Calu3 (cell line): Measurements from ENCODE around the gene CORO6. TPM values are rescaled to one million over a fixed set of nuclear protein-coding genes. Genes with fewer than 3 reads are reported as not detected.

ENCODE experiments used
- BruUV-seq: library from RNA; stranded (reverse); fragments of 400-500 nt; replicated peaks from 2 replicates; lab custom pipeline; 2021; lab: Mats Ljungman, UMichigan
- CTCF ChIA-PET: fragments of 300-600 bp; sonication (Branson Sonifier 250); formaldehyde crosslinking; loops from one replicate; lab custom pipeline; 2022; ENCODE audit warnings: antibody characterized with exemption; lab: Charles Lee
- DNase-seq: peaks from one replicate; pipeline ENCODE4 v3.0.0; 2022
- H3K27ac Mint-ChIP-seq: one replicate; pipeline ENCODE4 v1.8.0; 2022; ENCODE audit warnings: mixed read lengths; ENCODE audit not compliant: unreplicated experiment
- H3K27me3 Mint-ChIP-seq: one replicate; pipeline ENCODE4 v1.8.0; 2022; ENCODE audit warnings: mixed read lengths; ENCODE audit not compliant: unreplicated experiment
- H3K36me3 Mint-ChIP-seq: one replicate; pipeline ENCODE4 v1.8.0; 2022; ENCODE audit warnings: mild to moderate bottlenecking, moderate library complexity, mixed read lengths; ENCODE audit not compliant: insufficient read depth, unreplicated experiment
- H3K4me1 Mint-ChIP-seq: one replicate; pipeline ENCODE4 v1.8.0; 2022; ENCODE audit warnings: mild to moderate bottlenecking, low read depth, mixed read lengths; ENCODE audit not compliant: unreplicated experiment
- H3K4me3 Mint-ChIP-seq: one replicate; pipeline ENCODE4 v1.8.0; 2022; ENCODE audit warnings: mild to moderate bottlenecking, low read depth, moderate library complexity, mixed read lengths; ENCODE audit not compliant: unreplicated experiment
- H3K9me3 Mint-ChIP-seq: one replicate; pipeline ENCODE4 v1.8.0; 2022; ENCODE audit warnings: low read depth, mixed read lengths; ENCODE audit not compliant: unreplicated experiment
- CTCF ChIP-seq: fragments of 200-600 bp; IDR thresholded peaks from one replicate; pipeline ENCODE4 v1.8.0; 2022; ENCODE audit warnings: antibody characterized with exemption; ENCODE audit not compliant: unreplicated experiment
- intact Hi-C: fragments of 100-400 bp; cut with micrococcal nuclease; formaldehyde crosslinking; loops from one replicate; pipeline ENCODE4 v1.10.0; 2022; ENCODE audit not compliant: unreplicated experiment
- total RNA-seq: library from RNA; stranded (reverse); gene quantifications from 2 replicates; pipeline ENCODE4 v1.2.3, GENCODE V29; 2022

The CORO6 gene
- total RNA-seq, 1 experiment from 2014 or later, result 0.47 TPM

- no peaks in the 10 kb centered on the region for H3K27me3 Mint-ChIP-seq
- H3K9me3 Mint-ChIP-seq, result no peaks in the 10 kb centered on the region
- BruUV-seq, result no TSS peak
- TF ChIP-seq CTCF, result no peak
- no peaks in the 10 kb centered on the region for H3K4me1 Mint-ChIP-seq
- peak within 1 kb of the TSS; percentile 85 for H3K4me3 Mint-ChIP-seq
- H3K36me3 Mint-ChIP-seq, result peaks cover 56% of the 10 kb centered on the region
- H3K27ac Mint-ChIP-seq, result peak within 1 kb of the TSS; percentile 82
- DNase-seq, result peak; percentile 85
- intact Hi-C loops, result no loop called here
- CTCF ChIA-PET, result interaction anchor here (1.0 to 2.4 kb wide), 6 partner anchors 8 to 51 kb away, joined by 3 to 12 read pairs (median 4); no protein-coding TSS in a partner anchor
Observed at GRCh38 chr17:29566473-29567303, 56.0 kb downstream of the CORO6 start, which contains the start of gene ABHD15. ABHD15 (minus strand) TSS chr17:29567037; CDS start chr17:29566966, 71 bp downstream.

DNA sequence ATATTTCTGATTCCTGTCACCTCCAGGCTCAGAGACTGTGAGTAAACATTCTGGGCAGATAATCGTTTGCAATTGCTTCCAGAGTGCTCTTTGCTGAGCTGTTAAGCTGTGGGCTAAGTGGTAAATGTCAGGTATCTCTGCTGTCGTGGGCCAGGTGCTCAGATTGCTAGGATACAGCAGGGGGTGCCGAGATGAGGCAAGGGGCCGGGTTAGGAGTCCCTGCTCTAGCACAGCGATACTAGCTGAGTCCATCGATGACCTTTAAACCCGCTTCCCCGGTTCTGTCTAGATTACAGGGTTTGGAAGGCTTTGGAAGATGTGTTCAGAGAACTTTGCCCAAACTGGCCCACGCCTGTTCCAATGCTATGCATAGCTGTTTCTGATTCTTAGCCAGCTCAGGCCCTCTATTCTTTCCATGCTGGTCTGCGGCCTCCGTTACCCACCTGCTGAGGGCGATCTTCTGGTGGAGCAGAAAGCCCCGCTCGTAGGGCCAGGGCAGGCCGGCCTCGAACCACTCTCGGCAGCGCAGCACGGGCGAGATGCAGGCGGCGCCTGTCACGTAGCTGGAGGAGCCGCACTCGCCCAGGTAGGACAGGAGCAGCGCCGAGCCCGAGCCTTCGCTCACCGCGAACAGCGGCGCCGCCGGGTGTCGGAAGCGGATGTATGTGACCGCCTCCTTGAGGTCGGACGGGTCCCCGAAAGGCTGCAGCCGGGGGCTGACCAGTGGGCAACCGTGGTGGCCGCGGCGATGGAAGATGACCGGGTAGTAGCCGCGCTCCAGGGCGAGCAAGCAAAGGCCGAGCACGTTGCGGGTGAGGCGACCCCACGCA, 56.9 kb downstream of the CORO6 start:
- BruUV-seq, result TSS peak; percentile 17
- Mint-ChIP-seq H3K27ac (peak overlapping the region; percentile 82), H3K4me3 (peak overlapping the region; percentile 85), H3K9me3 (no peaks in the 10 kb centered on the region), H3K27me3 (no peaks in the 10 kb centered on the region), H3K4me1 (no peaks in the 10 kb centered on the region), H3K36me3 (peaks cover 56% of the 10 kb centered on the region)
- CTCF ChIA-PET, result interaction anchor here (0.7 to 2.4 kb wide), 6 partner anchors 9 to 196 kb away, joined by 3 to 12 read pairs (median 3); no protein-coding TSS in a partner anchor
- peak; percentile 59 for DNase-seq
- TF ChIP-seq CTCF, result peak; percentile 43
- intact Hi-C loops, result no loop called here

Other genes with a start within 250 kb of the CORO6 start
- gene TAOK1, start 232.5 kb downstream of the CORO6 start, total RNA-seq, result 72.7 and 78.1 TPM in 2 replicates
- gene ABHD15, start 55.9 kb downstream of the CORO6 start, total RNA-seq, result 12.5 and 12.9 TPM in 2 replicates
- 32.8 and 35.1 TPM in 2 replicates for gene TP53I13, start 54.2 kb downstream of the CORO6 start, total RNA-seq
- gene GIT1, start 33.3 kb downstream of the CORO6 start, total RNA-seq, result 46.3 and 47.7 TPM in 2 replicates
- gene ANKRD13B, start 29.8 kb downstream of the CORO6 start, total RNA-seq, result 8.8 TPM in 2 replicates